HG03521 (cell line): ENCODE results near the gene SMPD2.

ENCODE experiments used
- ATAC-seq: cut with Tn5 transposase; IDR thresholded peaks from one replicate; pipeline ENCODE4 v1.9.1; 2021; ENCODE audit warnings: mild to moderate bottlenecking, moderate library complexity; ENCODE audit not compliant: unreplicated experiment

The SMPD2 gene, protein sequence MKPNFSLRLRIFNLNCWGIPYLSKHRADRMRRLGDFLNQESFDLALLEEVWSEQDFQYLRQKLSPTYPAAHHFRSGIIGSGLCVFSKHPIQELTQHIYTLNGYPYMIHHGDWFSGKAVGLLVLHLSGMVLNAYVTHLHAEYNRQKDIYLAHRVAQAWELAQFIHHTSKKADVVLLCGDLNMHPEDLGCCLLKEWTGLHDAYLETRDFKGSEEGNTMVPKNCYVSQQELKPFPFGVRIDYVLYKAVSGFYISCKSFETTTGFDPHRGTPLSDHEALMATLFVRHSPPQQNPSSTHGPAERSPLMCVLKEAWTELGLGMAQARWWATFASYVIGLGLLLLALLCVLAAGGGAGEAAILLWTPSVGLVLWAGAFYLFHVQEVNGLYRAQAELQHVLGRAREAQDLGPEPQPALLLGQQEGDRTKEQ

GRCh38 chr6:109440331-109441068 lies at the start of gene SMPD2, which contains the start of gene PPIL6:
Gene SMPD2 (plus strand): TSS chr6:109440724. CDS start chr6:109441122, 398 bp downstream.
Gene PPIL6 (minus strand): TSS chr6:109440628. CDS start chr6:109440590, 38 bp downstream.
- peak; percentile 85 for ATAC-seq

DNA sequence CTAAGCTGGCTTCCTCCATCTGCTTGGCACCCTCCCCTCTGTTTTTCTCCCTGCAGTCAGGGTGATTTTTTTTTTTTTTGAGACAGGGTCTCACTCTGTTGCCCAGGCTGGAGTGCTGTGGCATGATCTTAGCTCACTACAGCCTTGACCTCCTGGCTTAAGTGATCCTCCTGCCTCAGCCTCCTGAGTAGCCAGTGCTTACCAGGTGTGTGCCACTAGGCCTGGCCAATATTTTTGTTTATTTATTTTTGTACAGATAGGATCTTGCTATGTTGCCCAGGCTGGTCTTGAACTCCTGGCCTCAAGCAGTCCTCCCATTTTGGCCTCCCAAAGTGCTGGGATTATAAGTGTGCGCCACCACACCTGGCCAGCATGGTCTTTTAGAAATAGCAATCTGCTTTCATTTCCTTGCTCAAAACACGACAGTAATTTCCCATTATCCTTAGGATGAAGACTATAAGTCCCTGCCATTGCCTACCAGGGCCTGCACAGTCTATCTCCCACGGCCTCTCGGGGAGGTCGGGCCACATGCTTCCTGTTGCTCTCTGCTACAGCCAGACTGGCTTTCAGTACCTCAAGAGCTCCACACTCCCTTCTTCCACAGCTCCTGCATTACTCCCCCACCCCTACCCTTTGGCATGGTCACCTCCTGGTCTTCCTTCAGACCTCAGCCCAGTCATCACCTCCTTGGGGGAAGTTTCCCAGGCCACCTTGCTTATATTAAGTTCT lies 47.2 kb upstream of the SMPD2 start:
- ATAC-seq: no peak

DNA sequence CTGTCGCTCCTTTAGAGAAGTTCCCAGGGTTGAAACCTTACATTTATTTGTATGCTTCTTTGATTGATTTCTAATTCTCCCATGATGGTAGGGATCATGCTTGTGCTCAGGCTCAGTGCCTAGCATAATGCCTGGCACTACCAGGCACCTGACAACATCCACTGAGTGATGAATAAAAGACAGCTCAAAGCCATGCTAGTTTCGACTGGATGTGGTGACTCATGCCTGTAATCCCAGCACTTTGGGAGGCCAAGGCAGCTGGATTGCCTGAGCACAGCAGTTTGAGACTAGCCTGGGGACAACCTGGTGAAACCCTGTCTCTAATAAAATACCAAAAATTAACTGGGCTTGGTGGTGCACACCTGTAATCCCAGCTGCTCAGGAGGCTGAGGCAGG lies 46.6 kb upstream of the SMPD2 start:
- no peak for ATAC-seq

GRCh38 chr6:109396046-109396718 lies 44.3 kb upstream of the SMPD2 start:
- ATAC-seq: no peak

- ATAC-seq: no peak
These were observed 43.5 kb upstream of the SMPD2 start for GRCh38 chr6:109397020-109397419.

- ATAC-seq: no peak
These were observed 34.3 kb upstream of the SMPD2 start for GRCh38 chr6:109406196-109406595.

DNA sequence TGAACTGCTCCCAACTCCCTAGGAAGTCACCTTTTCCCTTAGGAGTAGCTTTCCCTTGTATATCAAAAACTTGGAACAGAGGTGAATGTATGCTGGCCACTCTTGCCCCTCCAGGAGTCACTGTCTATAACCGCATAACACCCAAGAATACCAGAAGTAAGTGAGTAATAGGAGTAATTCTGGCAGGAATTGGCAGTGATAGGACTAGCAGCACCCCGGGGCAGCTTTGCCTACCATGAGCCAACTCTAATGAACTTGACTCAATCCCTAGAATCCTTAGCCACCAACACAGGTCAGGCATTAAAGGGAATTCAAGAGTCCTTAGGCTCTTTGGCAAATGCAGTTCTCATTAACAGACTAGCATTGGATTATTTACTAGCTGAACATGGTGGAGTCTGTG lies 29.5 kb upstream of the SMPD2 start:
- ATAC-seq: no peak

- no peak for ATAC-seq
These were observed 22.9 kb upstream of the SMPD2 start for GRCh38 chr6:109417646-109418045.

DNA sequence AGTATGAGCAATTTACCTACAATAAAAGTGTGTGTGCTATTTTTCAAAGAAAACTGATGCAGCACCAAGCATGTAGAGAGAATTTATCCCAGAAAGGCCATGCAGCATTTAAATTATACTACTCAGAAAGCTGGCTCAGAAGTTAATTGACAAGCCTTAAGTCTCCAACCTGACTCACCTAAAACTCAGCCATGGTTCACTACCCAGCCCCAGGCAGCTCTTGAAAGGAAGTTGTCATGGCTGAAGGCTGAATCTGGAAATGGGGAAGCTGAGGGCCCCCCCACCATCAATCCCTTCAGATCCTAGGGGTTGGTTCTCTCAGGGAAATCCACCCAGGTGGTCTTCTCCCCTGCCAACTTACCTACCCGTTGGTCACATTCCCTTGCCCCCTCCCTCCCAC lies 19.8 kb upstream of the SMPD2 start:
- ATAC-seq: no peak

DNA sequence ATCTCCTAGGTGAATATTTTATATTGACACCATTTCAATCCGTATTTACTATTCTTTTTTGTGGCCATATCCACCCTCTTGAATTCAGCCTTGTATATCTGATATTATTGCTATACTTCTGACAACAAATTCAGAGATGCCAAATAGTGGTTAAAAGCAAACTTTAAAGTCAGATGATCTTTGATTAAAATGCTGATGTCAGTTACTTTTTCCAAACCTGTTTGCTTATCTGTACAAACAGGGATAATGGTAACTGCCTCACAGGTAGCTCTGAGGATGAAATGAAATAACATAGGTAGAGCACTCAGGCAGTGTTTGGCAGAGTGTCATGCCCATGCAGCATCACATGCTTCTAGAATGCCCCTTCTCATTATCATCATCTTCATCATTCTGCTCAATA lies 19.3 kb upstream of the SMPD2 start:
- no peak for ATAC-seq

DNA sequence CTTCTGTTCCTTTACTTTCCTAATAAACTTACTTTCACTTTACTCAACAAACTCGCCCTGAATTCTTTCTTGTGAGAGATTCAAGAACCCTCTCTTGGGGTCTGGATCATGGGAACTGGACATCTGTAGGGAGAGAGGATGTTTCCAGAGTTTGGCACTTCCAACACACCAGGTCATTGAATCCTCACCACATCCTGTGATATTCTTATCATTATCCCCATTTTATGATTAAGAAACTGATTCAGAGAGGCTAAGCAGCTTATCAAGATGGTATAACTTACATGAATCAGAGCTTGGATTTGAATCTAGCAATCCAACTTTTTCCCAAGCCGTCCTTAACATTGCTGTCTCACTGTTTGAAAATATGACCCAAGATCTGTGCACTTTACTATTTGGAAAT lies 15.6 kb upstream of the SMPD2 start:
- ATAC-seq: no peak

GRCh38 chr6:109428889-109429477 lies 11.5 kb upstream of the SMPD2 start:
- no peak for ATAC-seq

GRCh38 chr6:109429496-109429895 lies 11.0 kb upstream of the SMPD2 start:
- no peak for ATAC-seq

- no peak for ATAC-seq
These were observed 6.1 kb upstream of the SMPD2 start for GRCh38 chr6:109434456-109434855.

GRCh38 chr6:109436041-109436440 lies 4.5 kb upstream of the SMPD2 start:
- no peak for ATAC-seq

- peak; percentile 4 for ATAC-seq
These were observed 719 bp downstream of the SMPD2 start for GRCh38 chr6:109441069-109441816.

- no peak for ATAC-seq
These were observed 1.9 kb downstream of the SMPD2 start for GRCh38 chr6:109442393-109442924.

- no peak for ATAC-seq
These were observed 3.0 kb downstream of the SMPD2 start for GRCh38 chr6:109443425-109443950.

GRCh38 chr6:109445382-109445781 lies 4.9 kb downstream of the SMPD2 start:
- no peak for ATAC-seq
